ENCODE results near the gene NAA10. TPM values are rescaled to one million over a fixed set of nuclear protein-coding genes. Genes with fewer than 3 reads are reported as not detected.

The NAA10 gene
- total RNA-seq, 1 experiment from 2014 or later: 246 TPM

DNA sequence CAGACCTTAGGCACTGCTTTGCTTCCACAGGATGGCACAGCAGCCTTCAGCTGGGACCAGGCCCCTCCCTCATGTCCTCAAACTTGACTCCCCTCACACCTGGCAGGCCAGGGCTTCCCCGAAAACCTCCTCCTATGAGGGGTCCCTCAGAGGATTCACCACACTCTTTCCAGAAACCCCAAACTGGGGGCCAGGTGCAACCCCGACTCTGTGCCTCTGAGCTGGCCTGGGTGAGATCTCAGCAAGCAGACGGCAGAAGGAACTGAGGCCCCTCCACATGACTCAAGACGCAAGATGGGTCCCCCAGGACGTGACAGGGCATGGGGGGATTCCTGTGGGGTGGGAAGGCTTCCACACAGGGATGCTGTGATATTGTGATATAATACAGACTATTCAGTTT, 30.6 kb upstream of the NAA10 start:
- Histone ChIP-seq H3K36me3 (ENCODE audit: control insufficient read depth, insufficient read depth, low read length) (peaks cover 10% of the 10 kb centered on the region), H3K4me3 (ENCODE audit: low read depth in 2 of 2, low read length in 2 of 2) (no peak overlapping the region), H3K9me3 (ENCODE audit: control insufficient read depth, insufficient read depth, low read depth, low read length) (no peaks in the 10 kb centered on the region), H3K27ac (ENCODE audit: low read length) (no peak overlapping the region), H3K4me1 (ENCODE audit: control insufficient read depth, insufficient read depth, low read length) (peaks cover 27% of the 10 kb centered on the region), H3K27me3 (ENCODE audit: control insufficient read depth, insufficient read depth, low read length) (no peaks in the 10 kb centered on the region)
- DNase-seq (ENCODE audit: low read depth, low spot score): no peak
- POLR2A ChIA-PET: no interaction called here
- TF ChIP-seq, protein P1, sequence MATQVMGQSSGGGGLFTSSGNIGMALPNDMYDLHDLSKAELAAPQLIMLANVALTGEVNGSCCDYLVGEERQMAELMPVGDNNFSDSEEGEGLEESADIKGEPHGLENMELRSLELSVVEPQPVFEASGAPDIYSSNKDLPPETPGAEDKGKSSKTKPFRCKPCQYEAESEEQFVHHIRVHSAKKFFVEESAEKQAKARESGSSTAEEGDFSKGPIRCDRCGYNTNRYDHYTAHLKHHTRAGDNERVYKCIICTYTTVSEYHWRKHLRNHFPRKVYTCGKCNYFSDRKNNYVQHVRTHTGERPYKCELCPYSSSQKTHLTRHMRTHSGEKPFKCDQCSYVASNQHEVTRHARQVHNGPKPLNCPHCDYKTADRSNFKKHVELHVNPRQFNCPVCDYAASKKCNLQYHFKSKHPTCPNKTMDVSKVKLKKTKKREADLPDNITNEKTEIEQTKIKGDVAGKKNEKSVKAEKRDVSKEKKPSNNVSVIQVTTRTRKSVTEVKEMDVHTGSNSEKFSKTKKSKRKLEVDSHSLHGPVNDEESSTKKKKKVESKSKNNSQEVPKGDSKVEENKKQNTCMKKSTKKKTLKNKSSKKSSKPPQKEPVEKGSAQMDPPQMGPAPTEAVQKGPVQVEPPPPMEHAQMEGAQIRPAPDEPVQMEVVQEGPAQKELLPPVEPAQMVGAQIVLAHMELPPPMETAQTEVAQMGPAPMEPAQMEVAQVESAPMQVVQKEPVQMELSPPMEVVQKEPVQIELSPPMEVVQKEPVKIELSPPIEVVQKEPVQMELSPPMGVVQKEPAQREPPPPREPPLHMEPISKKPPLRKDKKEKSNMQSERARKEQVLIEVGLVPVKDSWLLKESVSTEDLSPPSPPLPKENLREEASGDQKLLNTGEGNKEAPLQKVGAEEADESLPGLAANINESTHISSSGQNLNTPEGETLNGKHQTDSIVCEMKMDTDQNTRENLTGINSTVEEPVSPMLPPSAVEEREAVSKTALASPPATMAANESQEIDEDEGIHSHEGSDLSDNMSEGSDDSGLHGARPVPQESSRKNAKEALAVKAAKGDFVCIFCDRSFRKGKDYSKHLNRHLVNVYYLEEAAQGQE (IDR thresholded peaks at IDR 0.05; ENCODE audit: insufficient read depth in 1 of 2, low read depth in 2 of 2, low read length in 1 of 2): no peak
- TF ChIP-seq, protein P2, sequence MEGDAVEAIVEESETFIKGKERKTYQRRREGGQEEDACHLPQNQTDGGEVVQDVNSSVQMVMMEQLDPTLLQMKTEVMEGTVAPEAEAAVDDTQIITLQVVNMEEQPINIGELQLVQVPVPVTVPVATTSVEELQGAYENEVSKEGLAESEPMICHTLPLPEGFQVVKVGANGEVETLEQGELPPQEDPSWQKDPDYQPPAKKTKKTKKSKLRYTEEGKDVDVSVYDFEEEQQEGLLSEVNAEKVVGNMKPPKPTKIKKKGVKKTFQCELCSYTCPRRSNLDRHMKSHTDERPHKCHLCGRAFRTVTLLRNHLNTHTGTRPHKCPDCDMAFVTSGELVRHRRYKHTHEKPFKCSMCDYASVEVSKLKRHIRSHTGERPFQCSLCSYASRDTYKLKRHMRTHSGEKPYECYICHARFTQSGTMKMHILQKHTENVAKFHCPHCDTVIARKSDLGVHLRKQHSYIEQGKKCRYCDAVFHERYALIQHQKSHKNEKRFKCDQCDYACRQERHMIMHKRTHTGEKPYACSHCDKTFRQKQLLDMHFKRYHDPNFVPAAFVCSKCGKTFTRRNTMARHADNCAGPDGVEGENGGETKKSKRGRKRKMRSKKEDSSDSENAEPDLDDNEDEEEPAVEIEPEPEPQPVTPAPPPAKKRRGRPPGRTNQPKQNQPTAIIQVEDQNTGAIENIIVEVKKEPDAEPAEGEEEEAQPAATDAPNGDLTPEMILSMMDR (IDR thresholded peaks at IDR 0.05): no peak
- TF ChIP-seq POLR2AphosphoS5 (IDR thresholded peaks at IDR 0.05; ENCODE audit: low read depth, low read length): no peak
- no peak for TF ChIP-seq TCF7L2 (IDR thresholded peaks at IDR 0.05; ENCODE audit: low read depth, low read length)
- CTCF ChIA-PET: no interaction called here
- BruUV-seq (replicated peaks): no TSS peak
- ATAC-seq: no peak
- intact Hi-C loops (cut with micrococcal nuclease; ENCODE audit: unreplicated experiment) (no loop called here), in situ Hi-C loops (cut with HindIII; ENCODE audit: low pct_unique_long_range_greater_than_20kb, low sequenced_read_pairs) (no loop called here)

DNA sequence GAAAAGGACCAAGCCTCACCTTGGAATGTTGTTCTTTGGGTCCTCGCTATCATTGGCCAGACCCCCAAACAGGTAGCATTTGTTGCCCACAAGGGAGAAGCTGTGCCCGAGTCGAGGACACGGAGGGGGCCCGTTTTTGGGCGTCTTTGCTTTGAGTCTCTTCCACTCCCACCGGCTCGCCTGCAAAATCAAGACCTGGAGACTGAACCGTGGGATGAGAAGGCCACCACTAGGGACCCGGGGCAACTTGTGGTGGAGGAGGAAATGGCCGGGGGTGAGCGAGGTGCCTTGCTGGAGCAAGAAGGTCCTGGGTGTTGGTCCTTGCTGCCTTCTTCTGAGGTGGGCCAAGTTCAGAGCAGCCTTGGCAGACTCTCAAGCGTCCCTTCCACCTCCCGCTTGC, 29.3 kb upstream of the NAA10 start:
- Histone ChIP-seq H3K4me3 (ENCODE audit: low read depth in 2 of 2, low read length in 2 of 2) (no peak overlapping the region), H3K4me1 (ENCODE audit: control insufficient read depth, insufficient read depth, low read length) (peaks cover 27% of the 10 kb centered on the region), H3K9me3 (ENCODE audit: control insufficient read depth, insufficient read depth, low read depth, low read length) (no peaks in the 10 kb centered on the region), H3K27ac (ENCODE audit: low read length) (no peak overlapping the region), H3K36me3 (ENCODE audit: control insufficient read depth, insufficient read depth, low read length) (peaks cover 10% of the 10 kb centered on the region), H3K27me3 (ENCODE audit: control insufficient read depth, insufficient read depth, low read length) (no peaks in the 10 kb centered on the region)
- no TSS peak for BruUV-seq (replicated peaks)
- ChIA-PET POLR2A (no interaction called here), CTCF (no interaction called here)
- in situ Hi-C loops (cut with HindIII; ENCODE audit: low pct_unique_long_range_greater_than_20kb, low sequenced_read_pairs): no loop called here
- TF ChIP-seq TCF7L2 (IDR thresholded peaks at IDR 0.05; ENCODE audit: low read depth, low read length) (no peak), SIN3A (IDR thresholded peaks at IDR 0.05; ENCODE audit: borderline replicate concordance, insufficient read depth, low read depth, low read length) (no peak), POLR2AphosphoS5 (IDR thresholded peaks at IDR 0.05; ENCODE audit: low read depth, low read length) (no peak)
- TF ChIP-seq, protein P2 (IDR thresholded peaks at IDR 0.05): no peak
- TF ChIP-seq, protein P1 (IDR thresholded peaks at IDR 0.05; ENCODE audit: insufficient read depth in 1 of 2, low read depth in 2 of 2, low read length in 1 of 2): no peak
- DNase-seq (ENCODE audit: low read depth, low spot score) (no peak), ATAC-seq (no peak)
- intact Hi-C loops (cut with micrococcal nuclease; ENCODE audit: unreplicated experiment): no loop called here

Data from Panc1 (cell line).